SJSA1 (cell line): ENCODE measurements around the gene AEN. TPM values are rescaled to one million over a fixed set of nuclear protein-coding genes. Genes with fewer than 3 reads are reported as not detected.
A peak's percentile ranks its signal among the peaks of the same experiment; 100 is the strongest.

Source experiments
- DNase-seq, 2 experiments: peaks; one replicate each; pipeline ENCODE4 v3.0.0-alpha.2; 2015 to 2020; ENCODE audit warnings: low spot score in 2 of 2, low read depth in 1 of 2
- H3K27ac ChIP-seq: fragments of 250-450 bp; sonication (Bioruptor Pico); 2 replicates; pipeline ENCODE4 v1.5.1; 2020; ENCODE audit warnings: mild to moderate bottlenecking, moderate library complexity
- H3K27me3 ChIP-seq: fragments of 250-450 bp; sonication (Bioruptor Pico); replicated peaks from 2 replicates; pipeline ENCODE4 v1.5.1; 2020; ENCODE audit warnings: mild to moderate bottlenecking, moderate library complexity
- H3K36me3 ChIP-seq: fragments of 250-450 bp; sonication (Bioruptor Pico); 2 replicates; pipeline ENCODE4 v1.5.1; 2020; ENCODE audit warnings: mild to moderate bottlenecking
- H3K4me1 ChIP-seq: fragments of 250-450 bp; sonication (Bioruptor Pico); replicated peaks from 2 replicates; pipeline ENCODE4 v1.6.1; 2021; ENCODE audit warnings: mild to moderate bottlenecking
- H3K4me3 ChIP-seq: fragments of 250-450 bp; sonication (Bioruptor Pico); 2 replicates; pipeline ENCODE4 v1.5.1; 2020; ENCODE audit warnings: mild to moderate bottlenecking
- H3K9me3 ChIP-seq: fragments of 250-450 bp; sonication (Bioruptor Pico); replicated peaks from 2 replicates; pipeline ENCODE4 v1.5.1; 2020; ENCODE audit warnings: mild to moderate bottlenecking
- total RNA-seq: library from RNA; depleted of rRNA; stranded (reverse); fragments of >200 nt; shearing (Covaris generic); gene quantifications from 2 replicates; pipeline ENCODE4 v1.2.3, GENCODE V29; 2014

The AEN gene
- total RNA-seq, 1 experiment from 2014 or later = 56.2 TPM

GRCh38 chr15:88606070-88606794 lies 14.9 kb upstream of the AEN start:
- Histone ChIP-seq H3K27me3 (peaks cover 53% of the 10 kb centered on the region), H3K27ac (no peak overlapping the region), H3K36me3 (no peaks in the 10 kb centered on the region), H3K9me3 (no peaks in the 10 kb centered on the region), H3K4me1 (no peaks in the 10 kb centered on the region), H3K4me3 (no peak overlapping the region)
- no peak for DNase-seq

GRCh38 chr15:88607951-88608350 lies 13.2 kb upstream of the AEN start:
- Histone ChIP-seq H3K4me1 (peaks cover 4% of the 10 kb centered on the region), H3K27ac (no peak overlapping the region), H3K4me3 (no peak overlapping the region), H3K27me3 (peaks cover 53% of the 10 kb centered on the region), H3K9me3 (no peaks in the 10 kb centered on the region), H3K36me3 (no peaks in the 10 kb centered on the region)
- no peak for DNase-seq

GRCh38 chr15:88608607-88609181 lies 12.4 kb upstream of the AEN start:
- Histone ChIP-seq H3K4me3 (no peak overlapping the region), H3K27me3 (peaks cover 51% of the 10 kb centered on the region), H3K9me3 (no peaks in the 10 kb centered on the region), H3K27ac (no peak overlapping the region), H3K4me1 (peaks cover 7% of the 10 kb centered on the region), H3K36me3 (no peaks in the 10 kb centered on the region)
- no peak for DNase-seq

- Histone ChIP-seq H3K27me3 (peaks cover 43% of the 10 kb centered on the region), H3K36me3 (no peaks in the 10 kb centered on the region), H3K4me1 (peaks cover 7% of the 10 kb centered on the region), H3K27ac (no peak overlapping the region), H3K4me3 (no peak overlapping the region), H3K9me3 (no peaks in the 10 kb centered on the region)
- DNase-seq = no peak
These were observed 11.6 kb upstream of the AEN start for GRCh38 chr15:88609344-88610090.

- H3K9me3 ChIP-seq = no peaks in the 10 kb centered on the region
- no peak for DNase-seq
- H3K27me3 ChIP-seq = peaks cover 31% of the 10 kb centered on the region
- H3K27ac ChIP-seq = no peak overlapping the region
- H3K4me1 ChIP-seq = peaks cover 7% of the 10 kb centered on the region
- no peak overlapping the region for H3K4me3 ChIP-seq
- H3K36me3 ChIP-seq = no peaks in the 10 kb centered on the region
These were observed 10.4 kb upstream of the AEN start for GRCh38 chr15:88610701-88611231.

DNA sequence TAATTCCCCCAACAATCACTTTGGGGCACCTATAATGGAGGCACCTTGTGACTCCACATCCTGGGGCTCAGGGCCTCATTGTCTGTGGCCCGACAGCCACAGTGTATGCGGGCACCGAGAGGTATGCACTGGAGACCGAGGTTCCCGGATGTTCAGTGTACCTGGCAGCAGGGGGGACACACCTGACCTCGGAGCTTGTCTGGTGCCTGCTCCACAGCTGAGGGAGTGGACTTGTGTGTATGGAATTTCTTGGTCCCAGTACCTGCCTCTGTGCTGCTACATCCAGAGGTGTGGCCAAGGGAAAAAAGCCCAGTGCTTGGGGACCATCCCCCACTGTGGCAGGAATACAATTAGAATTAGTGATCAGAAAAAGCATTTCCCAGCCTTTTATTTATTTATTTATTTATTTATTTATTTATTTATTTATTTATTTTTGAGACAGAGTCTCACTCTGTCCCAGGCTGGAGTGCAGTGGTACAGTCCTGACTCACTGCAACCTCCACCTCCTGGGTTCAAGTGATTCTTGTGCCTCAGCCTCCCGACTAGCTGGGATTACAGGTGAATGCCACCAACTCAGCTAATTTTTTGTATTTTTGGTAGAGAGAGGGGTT lies 8.8 kb upstream of the AEN start:
- H3K27me3 ChIP-seq = peaks cover 21% of the 10 kb centered on the region
- H3K4me1 ChIP-seq = peaks cover 7% of the 10 kb centered on the region
- no peaks in the 10 kb centered on the region for H3K36me3 ChIP-seq
- H3K9me3 ChIP-seq = no peaks in the 10 kb centered on the region
- H3K4me3 ChIP-seq = no peak overlapping the region
- H3K27ac ChIP-seq = no peak overlapping the region
- no peak for DNase-seq

GRCh38 chr15:88613074-88613944 lies 7.8 kb upstream of the AEN start:
- Histone ChIP-seq H3K4me3 (no peak overlapping the region), H3K9me3 (no peaks in the 10 kb centered on the region), H3K27ac (no peak overlapping the region), H3K27me3 (peaks cover 11% of the 10 kb centered on the region), H3K4me1 (peaks cover 7% of the 10 kb centered on the region), H3K36me3 (no peaks in the 10 kb centered on the region)
- peak in 1 of 2 experiments; percentile 22 for DNase-seq

DNA sequence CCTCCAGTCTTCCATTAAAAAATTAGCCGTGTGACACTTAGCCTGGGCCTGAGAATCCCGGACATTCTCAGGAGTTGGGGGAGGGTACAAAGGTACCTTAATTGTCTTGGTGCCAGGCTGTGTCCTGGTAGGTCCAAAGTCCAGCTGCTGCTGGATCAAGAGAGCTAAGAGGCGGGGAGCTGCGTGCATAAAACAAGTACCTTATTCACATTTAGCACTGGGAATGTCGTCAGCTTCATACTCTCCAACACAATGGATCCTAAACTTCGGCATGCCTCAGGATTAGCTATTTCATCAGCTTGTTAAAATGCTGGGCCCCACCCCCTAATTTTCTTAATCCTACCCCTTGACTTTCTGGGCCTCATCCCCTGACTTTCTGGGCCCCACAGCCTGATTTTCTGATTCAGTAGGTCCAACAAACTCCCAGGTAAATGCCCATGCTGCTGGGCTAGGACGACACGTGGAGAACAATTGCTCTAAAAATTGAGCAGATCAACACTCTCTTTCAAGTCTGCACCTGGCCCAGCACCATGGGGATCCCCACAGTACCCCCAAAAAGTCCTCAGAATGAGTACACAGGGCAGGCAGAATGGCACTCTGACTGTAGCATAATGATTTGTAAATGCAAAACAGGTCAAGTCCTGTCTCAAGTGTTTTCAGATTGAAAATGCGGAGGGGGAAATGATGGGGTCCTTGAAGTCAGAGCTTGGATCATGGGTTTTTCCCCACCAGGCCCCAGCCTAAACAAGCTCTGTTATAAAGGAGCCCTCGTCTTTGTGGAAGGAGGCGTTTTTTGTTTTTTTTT lies 5.6 kb upstream of the AEN start:
- no peaks in the 10 kb centered on the region for H3K9me3 ChIP-seq
- H3K4me3 ChIP-seq = no peak overlapping the region
- no peak overlapping the region for H3K27ac ChIP-seq
- H3K4me1 ChIP-seq = peaks cover 8% of the 10 kb centered on the region
- H3K36me3 ChIP-seq = no peaks in the 10 kb centered on the region
- no peaks in the 10 kb centered on the region for H3K27me3 ChIP-seq
- DNase-seq = no peak

DNA sequence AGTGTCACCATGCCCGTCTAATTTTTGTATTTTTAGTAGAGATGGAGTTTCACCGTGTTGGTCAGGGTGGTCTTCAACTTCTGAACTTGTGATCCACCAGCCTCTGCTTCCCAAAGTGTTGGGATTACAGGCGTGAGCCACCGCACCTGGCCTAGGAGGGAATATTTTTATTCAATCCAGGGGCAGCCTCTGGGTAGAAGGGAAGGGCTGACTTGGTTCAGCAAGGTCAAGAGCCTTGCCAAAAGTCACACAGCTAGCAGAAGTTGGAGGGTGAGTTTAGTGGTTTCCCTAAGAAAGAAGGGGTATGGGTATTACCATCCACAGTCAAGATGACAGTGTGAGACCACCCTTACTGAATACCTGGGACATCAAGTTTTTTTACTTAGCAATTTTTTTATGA lies 4.9 kb upstream of the AEN start:
- Histone ChIP-seq H3K4me1 (peaks cover 13% of the 10 kb centered on the region), H3K27ac (no peak overlapping the region), H3K36me3 (peaks cover 1% of the 10 kb centered on the region; the same call in 1 of the 2 replicates), H3K27me3 (no peaks in the 10 kb centered on the region), H3K9me3 (no peaks in the 10 kb centered on the region), H3K4me3 (no peak overlapping the region)
- DNase-seq = no peak

DNA sequence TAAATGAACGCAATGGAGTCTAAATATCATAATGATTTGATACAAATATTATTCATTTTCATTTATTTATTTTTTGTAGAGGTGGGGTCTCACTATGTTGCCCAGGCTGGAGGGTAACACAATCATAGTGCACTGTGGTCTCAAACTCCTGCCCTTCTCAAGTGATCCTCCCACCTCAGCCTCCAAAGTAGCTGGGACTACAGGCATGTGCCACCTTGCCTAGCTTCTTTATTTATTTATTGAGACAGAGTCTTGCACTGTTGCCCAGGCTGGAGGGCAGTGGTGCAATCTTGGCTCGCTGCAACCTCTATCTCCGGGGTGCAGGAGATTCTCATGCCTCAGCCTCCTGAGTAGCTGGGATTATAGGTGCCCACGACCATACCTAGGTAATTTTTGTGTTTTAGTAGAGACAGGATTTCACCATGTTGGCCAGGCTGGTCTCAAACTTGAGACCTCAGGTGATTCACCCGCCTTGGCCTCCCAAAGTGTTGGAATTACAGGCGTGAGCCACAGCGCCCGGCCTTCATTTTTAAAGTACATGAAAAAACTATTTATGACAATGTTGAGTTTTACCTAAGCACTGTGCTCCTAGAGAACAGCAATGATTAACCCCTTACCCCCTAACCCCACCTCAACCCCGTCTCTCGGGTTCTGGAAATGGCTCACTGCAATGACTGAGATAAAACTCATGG lies 4.0 kb upstream of the AEN start:
- Histone ChIP-seq H3K9me3 (no peaks in the 10 kb centered on the region), H3K27ac (no peak overlapping the region)

GRCh38 chr15:88617790-88618189 lies 3.4 kb upstream of the AEN start:
- DNase-seq = peak in 1 of 2 experiments; percentile 0
- Histone ChIP-seq H3K9me3 (no peaks in the 10 kb centered on the region), H3K27me3 (no peaks in the 10 kb centered on the region), H3K36me3 (peaks cover 4% of the 10 kb centered on the region; the same call in 1 of the 2 replicates), H3K4me3 (no peak overlapping the region), H3K4me1 (peaks cover 15% of the 10 kb centered on the region), H3K27ac (no peak overlapping the region)

More for the DNA sequence above, 4.0 kb upstream of the AEN start:
- Histone ChIP-seq H3K4me3 (no peak overlapping the region), H3K4me1 (peaks cover 13% of the 10 kb centered on the region), H3K36me3 (peaks cover 4% of the 10 kb centered on the region; the same call in 1 of the 2 replicates), H3K27me3 (no peaks in the 10 kb centered on the region)
- peak in 1 of 2 experiments; percentile 7 for DNase-seq

- Histone ChIP-seq H3K36me3 (peaks cover 9% of the 10 kb centered on the region), H3K27me3 (no peaks in the 10 kb centered on the region), H3K9me3 (no peaks in the 10 kb centered on the region), H3K4me3 (no peak overlapping the region), H3K4me1 (peaks cover 18% of the 10 kb centered on the region), H3K27ac (no peak overlapping the region)
- peak in 1 of 2 experiments; percentile 7 for DNase-seq
These were observed 2.5 kb upstream of the AEN start for GRCh38 chr15:88618686-88619085.
